ENCODE data around the gene CLTCL1.
"Not testable (repeated sequence)": the region's sequence is repeated elsewhere in the genome, so short reads cannot be mapped to it uniquely, and the experiment has no call there.

The CLTCL1 gene

DNA sequence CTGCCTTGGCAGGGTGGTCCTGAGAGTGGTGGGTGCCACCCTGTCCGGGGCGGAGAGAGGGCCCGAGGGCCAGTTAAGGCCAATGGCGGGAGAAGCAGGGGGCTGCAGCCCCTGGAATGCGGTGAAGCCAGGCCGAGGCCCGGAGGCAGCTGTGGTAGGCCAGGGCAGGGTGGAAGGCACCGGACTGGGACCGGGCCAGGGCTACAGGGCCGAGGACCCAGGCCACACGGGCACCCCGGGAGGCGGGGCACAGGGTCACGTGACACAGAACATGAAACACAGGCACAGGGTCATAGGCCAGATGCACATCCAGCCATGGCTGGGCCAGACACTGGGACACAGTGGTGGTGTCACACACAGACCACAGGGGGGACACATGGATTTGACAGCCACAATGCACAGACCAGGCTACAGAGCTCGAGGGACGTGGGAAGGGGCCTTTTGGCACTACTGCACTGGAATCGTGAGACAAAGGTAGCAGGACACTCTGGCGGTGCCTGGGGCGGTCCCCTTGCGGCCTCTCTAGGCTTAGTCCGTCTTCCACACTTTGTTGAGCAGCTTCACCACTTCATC lies 115.8 kb downstream of the CLTCL1 start:
- no peak for DNase-seq (ENCODE audit: low read depth)

DNA sequence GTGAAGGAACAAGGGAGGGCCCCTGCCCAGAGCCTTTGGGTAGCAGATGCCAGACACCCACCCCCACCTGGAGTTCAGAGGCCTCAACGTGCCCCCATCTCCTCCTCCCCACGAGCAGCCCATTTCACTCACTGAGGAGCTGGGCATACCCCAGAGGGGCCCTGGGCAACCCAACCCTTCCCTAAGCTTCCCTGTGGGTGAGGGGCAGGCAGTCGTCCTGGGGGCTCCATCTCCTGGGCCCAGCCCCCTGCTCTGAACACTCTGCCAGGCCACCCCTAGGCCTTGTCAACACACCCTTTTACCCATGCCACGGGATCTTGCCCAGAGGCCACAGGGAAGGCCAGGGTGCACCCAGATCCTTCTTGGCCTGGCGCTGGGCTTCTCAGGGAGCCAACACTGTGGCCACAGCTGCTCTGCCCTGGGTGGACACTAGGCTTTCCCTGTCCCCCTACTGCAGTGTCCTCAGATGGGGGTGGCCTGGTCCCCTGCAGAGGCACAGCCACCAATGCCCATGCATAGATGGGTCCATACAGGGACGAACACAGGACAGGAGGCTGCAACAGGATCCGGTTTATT lies 116.4 kb downstream of the CLTCL1 start:
- DNase-seq (ENCODE audit: low read depth), result no peak

DNA sequence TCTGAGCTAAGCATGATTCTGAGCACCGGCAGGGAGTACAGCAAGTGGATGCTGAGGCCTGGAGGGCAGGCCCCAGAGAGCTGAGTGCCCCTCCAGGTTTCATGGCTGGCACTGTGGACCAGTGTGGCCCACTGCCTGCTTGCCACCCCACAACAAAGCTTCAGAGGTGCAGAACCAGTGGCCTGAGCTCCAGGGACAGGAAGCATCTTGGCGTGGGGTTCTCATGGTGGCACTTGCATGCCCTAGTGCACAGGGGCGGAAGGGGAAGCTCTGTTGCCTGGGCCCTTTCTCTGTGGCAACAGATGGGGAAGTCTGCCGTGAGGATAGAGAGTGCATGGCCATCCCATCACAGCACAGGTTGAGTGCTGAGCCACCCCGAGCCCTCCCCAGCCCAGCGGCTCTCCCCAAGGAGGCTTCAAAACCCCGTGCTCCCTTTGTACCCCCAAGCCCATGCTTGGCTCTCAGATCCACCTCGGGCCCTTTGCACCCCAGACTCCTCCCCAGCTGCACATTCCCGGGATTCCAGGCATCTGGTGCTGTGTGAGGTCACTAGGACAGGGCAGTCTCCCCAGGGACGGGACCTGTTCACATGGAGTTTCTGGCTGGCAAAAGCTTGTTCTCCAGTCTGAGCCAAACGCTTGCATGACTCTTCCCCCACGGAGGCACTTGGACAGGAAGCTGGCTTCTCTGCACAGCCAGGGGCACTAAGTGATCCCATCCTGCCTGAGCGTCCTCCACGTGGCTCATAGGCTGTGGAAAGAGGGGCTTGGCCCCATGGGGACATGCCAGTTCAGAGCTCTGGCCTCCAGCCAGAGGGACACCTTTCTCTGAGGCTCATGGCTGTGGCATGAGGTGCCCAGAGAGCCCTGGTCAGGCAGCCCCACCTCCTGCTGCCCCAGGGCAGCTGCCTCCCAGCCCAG lies 117.2 kb downstream of the CLTCL1 start:
- DNase-seq (ENCODE audit: low read depth), result peak; percentile 32

DNA sequence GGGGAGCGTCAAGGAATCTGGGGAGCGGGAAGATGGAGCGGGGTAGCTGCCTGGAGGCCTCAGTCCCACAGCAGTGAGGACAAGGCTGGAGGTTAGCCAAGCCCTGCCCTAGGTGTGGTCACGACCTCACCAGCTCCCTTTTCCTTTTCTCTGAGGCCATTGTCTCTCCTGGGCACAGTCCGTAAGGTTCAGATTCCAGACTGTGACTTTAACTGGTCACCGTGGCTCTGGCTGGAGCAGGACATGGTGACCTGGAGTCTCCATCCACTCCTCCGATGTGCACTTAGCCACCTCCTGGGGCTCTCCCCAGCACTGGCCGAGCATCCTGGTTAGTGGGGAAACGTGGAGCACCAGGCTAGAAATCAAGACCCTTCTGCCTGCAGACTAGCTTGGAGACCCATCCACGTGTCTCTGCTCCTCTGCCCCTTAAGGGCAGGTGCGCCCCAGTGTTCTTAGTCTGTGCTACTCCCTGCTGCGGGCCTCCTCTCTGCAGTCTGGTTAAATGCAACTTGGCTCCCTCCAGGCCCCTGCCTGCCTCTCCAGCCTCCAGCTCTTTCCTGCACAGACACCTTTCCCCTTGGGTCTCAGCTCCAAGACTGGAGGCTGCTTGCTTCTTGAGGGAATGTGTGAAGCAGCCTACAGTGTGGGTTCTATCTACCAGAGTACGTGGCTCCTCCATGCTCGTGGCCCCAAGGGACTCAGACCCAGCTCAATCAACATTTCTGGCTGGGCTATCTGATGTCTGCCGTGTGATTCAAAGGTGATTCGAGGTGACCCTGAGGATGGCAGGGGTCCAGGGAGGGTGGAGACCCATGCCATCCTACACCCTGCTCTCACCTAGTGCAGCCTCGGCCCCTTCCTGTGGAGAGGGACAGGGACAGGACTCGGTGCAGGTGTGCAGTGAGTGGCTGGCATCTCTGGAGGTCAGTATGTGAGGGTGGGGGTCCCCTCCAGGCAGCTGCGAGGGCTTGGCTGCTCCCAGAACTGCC lies 118.2 kb downstream of the CLTCL1 start:
- no peak for DNase-seq (ENCODE audit: low read depth)

DNA sequence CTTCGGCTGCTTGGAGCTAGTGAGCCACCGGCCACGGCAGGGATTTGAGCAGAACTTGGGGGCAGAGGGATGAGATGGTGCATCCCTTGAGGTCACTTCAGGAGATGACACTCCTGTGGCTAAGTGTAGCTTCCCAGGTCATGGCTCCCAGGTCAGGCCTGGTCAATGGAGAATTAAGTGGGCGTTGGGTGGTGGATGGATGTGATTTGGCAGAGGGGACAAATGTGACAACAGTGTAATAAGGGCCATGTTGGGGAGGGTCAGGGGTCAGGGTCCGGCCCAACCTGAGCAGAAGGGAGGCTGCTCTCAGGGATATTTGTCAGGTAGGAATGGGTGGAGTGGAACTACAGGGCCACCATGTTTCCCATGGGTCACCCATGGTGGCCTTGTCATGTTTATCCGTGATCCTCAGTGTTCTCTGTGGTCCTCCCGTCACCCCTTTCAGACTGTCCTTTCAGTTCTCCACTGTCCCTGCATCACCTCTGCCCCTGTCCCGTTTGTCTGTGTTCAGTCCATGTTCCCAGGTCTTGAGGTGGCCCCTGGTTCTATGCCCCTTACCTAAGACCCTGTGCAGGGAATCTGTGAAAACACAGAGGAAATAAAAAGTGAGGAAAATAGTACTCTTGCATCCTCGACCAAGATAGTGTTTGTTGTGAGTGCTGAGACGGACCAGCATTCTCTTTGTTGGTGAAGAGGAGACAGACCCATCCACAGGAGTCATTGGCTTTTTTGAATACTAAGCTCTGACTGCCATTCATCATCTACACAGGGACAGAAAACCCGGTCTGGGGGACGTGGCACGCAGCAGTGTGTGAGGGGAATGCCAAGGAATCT lies 119.1 kb downstream of the CLTCL1 start:
- DNase-seq (ENCODE audit: low read depth), result no peak

DNA sequence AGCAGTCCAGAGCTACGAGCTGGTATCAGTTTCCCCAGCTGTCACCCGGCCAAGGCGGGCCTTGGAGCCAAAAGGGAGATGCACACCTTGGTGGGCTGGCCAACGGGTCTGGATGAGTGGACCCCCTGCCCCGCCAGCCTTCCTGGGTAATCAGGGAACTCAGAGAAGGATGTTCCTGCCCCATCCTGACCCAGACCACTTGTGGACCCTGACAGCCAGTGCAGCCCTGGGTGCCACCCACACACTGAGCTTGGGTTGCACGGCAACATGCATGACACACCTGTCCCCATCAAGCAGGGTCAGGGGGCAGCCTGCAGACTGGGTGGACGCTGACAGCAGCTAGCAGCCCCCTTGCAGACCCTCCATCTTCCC lies 121.6 kb downstream of the CLTCL1 start:
- DNase-seq (ENCODE audit: low read depth), result no peak

DNA sequence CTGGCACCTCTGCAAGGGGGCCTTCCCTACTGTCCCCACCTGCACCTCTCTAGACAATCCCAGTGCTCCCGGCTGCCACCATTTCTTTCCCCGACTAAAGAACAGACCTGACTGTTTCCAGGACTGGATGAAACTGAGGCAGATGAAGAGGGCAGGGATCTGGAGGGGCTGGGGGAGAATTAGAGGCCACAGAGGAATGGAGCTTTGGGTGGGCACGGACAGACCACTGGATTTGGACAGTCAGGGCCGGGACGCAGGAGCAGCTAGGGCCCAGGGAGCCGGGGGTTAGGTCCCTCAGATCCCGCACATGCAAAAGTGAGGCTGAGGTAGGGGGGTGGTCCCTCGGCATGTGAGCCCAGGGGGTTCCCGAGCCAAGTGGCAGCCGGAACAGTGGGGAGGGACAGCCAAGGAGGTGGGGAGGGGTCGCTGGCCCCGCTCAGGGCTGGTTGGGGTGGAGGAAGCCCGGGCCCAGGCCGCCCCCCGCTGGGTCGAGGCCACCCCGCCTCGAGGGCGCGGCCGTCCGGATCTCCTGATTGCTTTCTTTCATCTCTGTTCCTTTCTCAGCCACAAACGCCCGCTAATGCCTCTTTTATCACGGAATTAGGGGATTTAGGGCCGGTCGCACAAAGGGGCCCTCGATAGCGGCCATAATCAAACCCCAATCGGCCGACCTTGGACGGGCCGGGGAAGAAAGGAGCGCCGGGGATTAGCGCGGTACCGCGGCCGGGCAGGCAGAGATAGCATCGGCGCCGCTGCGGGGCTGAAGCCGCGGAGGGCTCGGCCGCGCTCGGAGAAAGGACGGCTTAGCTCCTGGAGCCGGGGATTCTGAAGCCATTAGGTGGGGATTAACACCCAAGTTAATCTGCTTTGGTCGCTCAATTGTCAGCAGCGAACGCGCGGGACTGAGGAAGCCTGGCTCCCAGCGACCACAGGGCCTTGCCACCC lies 122.2 kb downstream of the CLTCL1 start:
- no peak for DNase-seq (ENCODE audit: low read depth)

DNA sequence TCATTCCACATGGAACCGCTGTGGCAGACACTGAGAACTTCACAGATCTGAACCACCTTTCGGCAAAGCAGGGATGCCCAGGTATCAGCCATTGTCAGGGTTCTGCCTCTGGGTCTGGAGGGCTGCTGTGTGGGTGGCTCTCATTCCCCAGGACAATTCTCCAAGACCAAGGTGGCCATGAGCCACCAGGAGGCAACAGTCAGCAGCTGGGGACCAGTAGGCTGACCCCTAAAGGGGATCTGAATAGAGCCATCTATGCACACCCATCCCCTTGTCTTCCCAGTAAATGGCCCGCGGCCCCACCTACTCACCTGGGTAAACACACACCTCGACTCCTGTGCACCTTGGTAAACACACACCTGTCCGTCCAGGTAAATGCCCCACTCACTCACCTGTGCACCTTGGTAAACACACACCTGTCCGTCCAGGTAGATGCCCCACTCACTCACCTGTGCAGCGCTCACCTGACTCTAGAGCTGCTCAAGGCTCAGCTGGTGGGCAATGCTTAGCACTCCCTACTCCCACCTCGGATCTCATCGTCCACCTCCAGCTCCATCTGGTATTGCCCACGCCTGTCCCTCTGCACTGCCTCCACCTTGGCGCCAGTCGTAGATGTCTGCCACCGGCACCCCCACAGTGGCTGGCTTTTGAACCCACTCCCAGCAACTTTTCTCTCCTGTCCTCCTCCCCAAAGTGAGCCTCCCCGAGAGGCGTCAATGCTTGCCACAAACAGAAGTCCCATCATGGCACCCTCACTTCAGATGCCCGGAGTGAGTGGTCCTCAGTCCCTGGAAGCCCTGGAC lies 123.2 kb downstream of the CLTCL1 start:
- no peak for DNase-seq (ENCODE audit: low read depth)

DNA sequence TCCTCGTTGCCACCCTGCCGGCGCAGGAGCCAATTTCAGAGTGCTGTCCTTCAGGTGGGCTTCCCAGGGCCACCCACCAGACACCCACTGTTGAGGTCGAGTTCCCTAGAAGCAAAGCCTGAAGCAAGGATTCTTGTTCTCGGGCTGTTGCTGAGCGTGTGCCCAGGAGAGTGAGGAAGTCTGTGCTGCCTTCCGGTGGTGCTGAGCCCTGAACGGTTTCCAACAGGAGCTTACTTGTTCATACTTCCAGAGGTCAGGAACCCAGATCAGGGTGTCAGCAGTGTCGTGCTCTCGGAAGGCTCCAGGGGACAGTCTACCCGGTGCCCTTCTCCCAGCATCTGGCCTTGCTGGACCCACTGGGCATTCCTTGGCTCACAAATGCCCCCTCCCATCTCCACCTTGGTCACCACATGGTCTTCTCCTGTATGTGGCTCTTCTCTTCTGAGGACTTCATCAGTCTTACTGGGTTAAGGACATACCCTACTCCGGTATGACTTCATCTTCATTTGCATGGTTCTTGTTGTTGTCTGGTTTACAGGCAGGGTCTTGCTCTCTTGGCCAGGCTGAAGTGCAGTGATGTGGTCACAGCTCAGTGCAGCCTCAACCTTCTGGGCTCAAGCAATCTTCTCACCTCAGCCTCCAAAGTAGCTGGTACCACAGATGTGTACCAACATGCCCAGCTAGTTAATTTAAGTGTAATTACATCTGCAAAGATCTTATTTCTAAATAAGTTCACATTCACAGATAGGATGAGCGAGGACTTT lies 124.2 kb downstream of the CLTCL1 start:
- DNase-seq (ENCODE audit: low read depth), result no peak

DNA sequence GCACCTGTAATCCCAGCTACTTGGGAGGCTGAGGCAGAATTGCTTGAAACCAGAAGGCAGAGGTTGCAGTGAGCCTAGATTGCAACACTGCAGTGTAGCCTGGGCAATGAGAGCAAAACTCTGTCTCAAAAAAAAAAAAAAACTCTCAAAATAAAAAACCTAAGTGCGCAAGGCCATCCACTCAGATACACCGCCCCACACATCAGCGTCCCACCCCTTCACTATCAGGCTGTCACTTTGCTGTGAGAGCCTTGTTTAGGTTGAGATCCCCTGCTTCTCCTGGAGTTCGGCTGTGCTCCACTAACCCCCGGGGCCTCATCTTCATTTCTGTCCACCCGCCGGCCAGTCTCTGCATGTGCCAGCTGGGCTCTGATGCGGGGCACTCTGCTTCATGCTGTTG lies 125.1 kb downstream of the CLTCL1 start:
- no peak for DNase-seq (ENCODE audit: low read depth)

DNA sequence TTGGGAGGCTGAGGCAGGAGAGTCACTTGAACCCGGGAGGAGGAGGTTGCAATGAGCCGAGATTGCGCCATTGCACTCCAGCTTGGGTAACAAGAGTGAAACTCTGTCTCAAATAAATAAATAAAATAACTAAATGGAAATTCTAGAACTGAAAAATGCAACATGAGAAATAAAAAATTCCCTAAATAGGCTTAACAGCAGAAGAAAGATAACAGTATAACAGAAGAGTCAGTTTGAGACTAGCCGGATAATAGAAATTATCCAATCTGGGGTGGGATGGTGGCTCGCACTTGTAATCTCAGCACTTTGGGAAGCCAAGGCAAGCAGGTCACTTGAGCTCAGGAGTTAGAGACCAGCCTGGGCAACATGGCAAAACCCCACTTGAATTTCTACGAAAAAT lies 127.1 kb downstream of the CLTCL1 start:
- DNase-seq (ENCODE audit: low read depth), result no peak

DNA sequence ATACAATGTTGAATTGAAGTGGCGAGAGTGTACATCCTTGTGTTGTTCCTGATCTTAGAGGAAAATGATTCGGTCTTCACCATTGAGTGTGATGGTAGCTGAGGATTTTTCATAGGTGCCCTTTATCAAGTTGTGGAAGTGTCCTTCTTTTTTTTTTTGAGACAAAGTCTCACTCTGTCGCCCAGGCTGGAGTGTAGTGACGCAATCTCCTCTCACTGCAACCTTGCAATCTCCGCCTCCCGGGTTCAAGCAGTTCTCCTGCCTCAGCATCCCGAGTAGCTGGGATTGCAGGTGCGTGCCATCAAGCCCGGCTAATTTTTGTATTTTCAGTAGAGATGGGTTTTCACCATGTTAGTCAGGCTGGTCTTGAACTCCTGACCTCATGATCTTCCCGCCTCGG lies 132.9 kb downstream of the CLTCL1 start:
- DNase-seq (ENCODE audit: low read depth), result not testable (repeated sequence)

DNA sequence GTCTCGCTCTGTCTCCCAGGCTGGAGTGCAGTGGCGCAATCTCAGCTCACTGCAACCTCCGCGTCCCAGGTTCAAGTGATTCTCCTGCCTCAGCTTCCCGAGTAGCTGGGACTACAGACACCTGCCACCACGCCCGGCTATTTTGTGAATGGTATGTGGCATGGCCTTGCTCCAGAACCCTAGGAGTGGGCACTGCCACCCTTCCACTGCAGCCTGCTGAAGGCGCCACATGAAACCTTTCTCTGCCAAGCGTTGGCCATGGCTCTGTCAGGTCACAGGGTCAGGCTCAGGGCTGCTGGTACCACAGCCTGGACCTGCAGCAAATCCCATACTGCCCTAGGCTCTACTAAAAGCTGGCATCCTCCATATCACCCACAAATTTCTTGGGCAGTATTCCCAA lies 135.4 kb downstream of the CLTCL1 start:
- DNase-seq (ENCODE audit: low read depth), result not testable (repeated sequence)

DNA sequence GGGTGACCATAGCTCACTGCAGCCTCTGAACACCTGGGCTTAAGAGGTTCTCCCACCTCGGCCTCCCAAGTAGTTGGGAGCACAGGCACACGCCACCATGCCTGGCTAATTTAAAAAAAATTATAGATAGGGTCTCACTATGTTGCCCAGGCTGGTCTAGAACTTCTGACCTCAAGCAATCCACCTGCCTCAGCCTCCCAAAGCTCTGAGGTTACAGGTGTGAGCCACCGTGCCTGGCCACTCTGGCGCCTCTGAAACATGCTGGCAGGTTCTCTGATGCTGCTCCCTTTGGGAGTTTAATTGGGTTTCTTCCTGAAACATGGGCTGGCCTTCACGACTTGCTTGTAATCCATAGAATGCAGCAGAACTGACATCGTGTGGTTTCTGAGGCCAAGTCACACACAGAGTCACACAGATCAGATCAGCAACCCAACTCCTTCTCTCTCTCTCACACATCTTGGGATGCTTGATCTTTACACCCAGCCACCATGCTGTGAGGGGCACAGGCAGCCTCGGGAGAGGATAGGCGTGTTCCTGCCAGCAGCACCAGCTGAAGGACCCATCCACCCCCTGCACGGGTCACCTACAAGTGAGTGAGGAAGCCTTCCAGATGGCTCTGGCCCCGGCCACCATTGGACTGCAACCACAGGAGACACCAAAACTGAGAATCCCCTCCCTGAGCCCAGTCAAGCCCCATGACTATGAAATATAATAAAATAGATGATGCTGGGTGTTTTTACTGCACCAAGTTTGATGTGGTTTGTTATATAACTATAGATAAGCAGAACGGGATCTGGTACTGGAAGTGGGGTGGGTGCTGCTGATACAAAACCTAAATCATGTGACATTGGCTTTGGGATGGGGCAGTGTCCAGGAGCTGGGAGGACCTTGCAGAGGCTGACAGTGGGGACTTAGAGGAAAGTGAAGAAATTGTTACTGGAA lies 138.3 kb downstream of the CLTCL1 start:
- no peak for DNase-seq (ENCODE audit: low read depth)

DNA sequence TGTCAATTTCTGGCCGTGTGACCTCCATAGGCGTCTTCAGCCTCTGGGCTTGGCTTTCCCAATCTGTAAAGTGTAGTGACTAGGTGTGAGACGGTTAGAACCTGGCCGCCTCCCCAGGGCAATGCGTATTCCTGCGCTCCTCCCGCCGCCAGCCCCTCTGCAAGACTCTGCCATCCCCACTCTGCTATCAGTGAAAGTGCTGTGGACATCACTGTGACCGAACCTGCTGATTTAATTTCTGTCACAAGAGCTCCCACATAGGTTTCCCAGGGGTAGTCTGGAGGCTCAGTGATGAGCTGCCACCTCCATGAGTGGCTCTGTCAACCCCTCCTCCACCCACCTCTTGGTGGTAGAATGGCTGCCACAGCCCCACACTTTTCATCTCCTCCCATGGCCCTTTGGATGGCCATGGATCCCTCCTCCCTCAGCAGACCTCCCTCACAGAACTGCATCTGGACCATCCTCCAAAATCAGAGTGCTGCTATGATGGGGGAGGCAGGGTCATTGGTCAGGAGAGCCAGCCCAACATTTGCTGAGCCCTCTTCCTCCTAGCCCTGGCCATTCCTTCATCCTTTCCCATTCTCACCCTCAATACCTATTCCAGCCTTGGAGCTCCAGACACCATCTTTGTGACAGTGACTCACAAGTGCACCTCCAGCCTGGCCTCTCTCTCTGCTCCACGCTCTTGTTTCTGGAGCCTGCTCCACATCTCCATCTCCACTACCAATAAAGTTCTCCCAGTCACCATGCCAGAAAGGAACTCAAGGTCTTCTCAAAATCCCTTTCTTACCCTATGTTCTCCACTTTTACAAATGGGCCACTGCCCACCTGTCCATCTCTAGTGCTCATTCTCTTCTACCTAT lies 140.0 kb downstream of the CLTCL1 start:
- DNase-seq (ENCODE audit: low read depth), result no peak
